Coronary artery (tissue), 2 donors: Measurements from ENCODE around the gene DOK6.

ENCODE experiments used
- DNase-seq: peaks from one replicate; pipeline ENCODE4 v3.0.0-alpha.2; 2017; ENCODE audit warnings: low spot score
- H3K27ac ChIP-seq, 2 donors: fragments of 200-600 bp; sonication (generic); one replicate each; pipeline ENCODE4 v1.5.1; 2016 to 2019
- H3K4me3 ChIP-seq: fragments of 200-600 bp; sonication (generic); 2 replicates; pipeline ENCODE4 v1.5.1; 2016; ENCODE audit warnings: mild to moderate bottlenecking, moderate library complexity
- TF ChIP-seq, protein P1 (sequence below): fragments of 200-600 bp; sonication (generic); IDR thresholded peaks from one replicate; pipeline ENCODE4 v1.5.1; 2019; ENCODE audit warnings: antibody characterized with exemption

The DOK6 gene

DNA sequence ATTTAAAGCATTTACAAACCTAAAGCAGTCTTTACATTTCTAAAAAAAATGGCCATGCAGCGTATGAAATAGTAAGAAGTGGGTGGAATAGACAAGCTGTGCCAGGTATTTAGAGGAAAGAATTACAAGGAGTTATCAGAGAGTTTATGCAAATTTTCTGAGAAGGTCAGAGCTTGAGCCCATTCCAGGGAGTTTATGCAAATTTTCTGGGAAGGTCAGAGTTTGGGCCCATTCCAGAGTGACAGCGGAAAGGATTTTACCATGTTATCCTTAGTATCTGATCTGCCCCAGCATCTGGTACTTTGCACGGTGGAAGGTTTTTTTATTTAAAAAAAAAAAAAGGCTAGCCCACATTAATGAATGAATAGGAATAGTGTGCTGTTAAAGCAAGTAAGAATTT lies 1.4 kb upstream of the DOK6 start:
- no peak overlapping the region for H3K27ac ChIP-seq
- TF ChIP-seq, protein P1, sequence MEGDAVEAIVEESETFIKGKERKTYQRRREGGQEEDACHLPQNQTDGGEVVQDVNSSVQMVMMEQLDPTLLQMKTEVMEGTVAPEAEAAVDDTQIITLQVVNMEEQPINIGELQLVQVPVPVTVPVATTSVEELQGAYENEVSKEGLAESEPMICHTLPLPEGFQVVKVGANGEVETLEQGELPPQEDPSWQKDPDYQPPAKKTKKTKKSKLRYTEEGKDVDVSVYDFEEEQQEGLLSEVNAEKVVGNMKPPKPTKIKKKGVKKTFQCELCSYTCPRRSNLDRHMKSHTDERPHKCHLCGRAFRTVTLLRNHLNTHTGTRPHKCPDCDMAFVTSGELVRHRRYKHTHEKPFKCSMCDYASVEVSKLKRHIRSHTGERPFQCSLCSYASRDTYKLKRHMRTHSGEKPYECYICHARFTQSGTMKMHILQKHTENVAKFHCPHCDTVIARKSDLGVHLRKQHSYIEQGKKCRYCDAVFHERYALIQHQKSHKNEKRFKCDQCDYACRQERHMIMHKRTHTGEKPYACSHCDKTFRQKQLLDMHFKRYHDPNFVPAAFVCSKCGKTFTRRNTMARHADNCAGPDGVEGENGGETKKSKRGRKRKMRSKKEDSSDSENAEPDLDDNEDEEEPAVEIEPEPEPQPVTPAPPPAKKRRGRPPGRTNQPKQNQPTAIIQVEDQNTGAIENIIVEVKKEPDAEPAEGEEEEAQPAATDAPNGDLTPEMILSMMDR = no peak
- H3K4me3 ChIP-seq = no peak overlapping the region
- DNase-seq = no peak

DNA sequence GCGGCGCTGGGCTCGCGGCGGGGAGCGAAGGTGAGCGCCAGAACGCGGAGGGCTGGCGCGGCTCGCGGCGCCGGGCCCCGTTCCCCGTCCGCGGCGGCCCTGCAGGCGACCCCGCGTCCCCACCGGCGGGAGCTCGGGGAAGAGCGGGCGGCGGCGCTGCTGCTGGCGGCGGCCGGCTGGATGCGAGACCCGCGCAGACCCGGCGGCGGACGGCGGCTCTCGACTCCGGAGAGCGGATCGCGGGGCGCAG lies 213 bp downstream of the DOK6 start:
- no peak for DNase-seq
- TF ChIP-seq, protein P1 = no peak
- peak overlapping the region; percentile 85 to 92 for H3K27ac ChIP-seq
- H3K4me3 ChIP-seq = peak overlapping the region; percentile 82

- TF ChIP-seq, protein P1 = no peak
- H3K27ac ChIP-seq = peak overlapping the region; percentile 85 to 92
- peak; percentile 75 for DNase-seq
- H3K4me3 ChIP-seq = peak overlapping the region; percentile 82
Observed at GRCh38 chr18:69401226-69401971, 711 bp downstream of the DOK6 start.

DNA sequence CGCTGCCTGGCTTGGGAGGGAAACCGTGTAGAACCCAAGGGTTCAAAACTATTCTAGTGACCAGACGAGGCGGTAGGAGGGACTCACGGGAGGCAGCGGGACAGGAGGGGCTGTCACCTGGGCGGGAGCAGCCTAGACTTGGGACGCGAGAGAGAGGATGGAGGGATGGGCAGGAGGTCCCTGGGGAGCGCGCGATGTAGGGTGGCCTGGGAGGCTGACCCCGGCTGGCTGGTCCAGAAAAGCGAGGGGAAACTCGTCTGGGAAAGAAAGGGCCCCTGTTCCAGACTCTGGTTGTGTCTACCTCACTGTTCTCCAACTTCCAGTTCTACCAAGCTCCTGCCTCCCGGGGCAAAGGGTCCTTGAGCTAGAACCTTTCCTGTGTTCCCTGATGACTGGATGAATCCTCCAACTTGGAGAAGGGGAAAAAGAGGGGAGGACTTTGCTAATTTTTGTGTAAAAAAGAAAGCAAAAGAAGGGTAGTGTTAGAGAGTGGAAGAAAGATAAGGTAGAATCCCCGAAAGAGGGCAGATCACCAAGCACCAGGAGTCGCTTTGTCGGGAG lies 1.4 kb downstream of the DOK6 start:
- TF ChIP-seq, protein P1 = no peak
- H3K27ac ChIP-seq = peak overlapping the region in 1 of 2 donors; percentile 92
- no peak for DNase-seq
- peak overlapping the region; percentile 82 for H3K4me3 ChIP-seq

DNA sequence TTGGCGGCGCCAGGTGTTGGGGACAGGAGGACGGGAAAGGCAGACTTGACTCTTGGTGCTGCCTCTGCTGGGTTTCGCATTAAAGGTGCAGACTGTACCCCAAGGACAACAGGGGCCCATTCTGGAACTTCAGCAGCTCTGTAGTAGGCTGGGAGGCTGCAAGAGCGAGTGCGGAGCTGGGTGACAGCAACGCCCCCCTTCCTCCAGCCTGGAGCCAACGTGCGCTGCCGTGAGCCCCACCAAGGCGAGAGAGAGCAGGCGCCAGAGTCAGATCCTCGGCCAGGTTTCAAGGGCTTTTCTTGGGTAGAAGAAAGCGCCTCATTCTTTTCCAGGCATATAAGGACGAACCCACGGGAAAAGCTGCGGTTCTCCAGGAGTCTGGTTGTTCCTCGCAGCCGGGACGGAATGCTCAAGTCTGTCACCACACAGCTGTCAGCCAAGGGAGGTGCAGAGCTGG lies 1.9 kb downstream of the DOK6 start:
- Histone ChIP-seq H3K4me3 (peak overlapping the region; percentile 82), H3K27ac (no peak overlapping the region)
- no peak for DNase-seq
- TF ChIP-seq, protein P1 = no peak

- Histone ChIP-seq H3K4me3 (no peak overlapping the region), H3K27ac (no peak overlapping the region)
- DNase-seq = no peak
- TF ChIP-seq, protein P1 = no peak
Observed at GRCh38 chr18:69408522-69408921, 7.8 kb downstream of the DOK6 start.

DNA sequence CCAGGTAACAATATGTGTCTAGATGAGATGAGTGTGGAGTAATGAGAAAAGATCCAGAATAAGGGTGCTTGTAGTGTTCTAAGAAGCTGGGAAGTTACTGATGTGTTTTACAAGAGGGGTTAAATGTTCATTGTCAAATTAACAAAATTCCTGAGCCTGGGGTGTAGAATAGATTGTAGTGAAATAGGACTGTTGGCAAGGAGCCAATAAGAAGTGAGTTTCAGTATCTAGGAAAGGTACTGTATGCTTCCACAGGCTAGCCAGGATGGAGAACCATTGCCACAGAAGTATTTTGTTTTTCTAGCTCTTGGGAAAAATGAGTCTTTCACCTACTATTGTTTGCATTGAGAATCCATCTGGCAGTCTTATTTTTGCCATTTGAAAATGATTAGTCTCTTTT lies 10.5 kb downstream of the DOK6 start:
- no peak for DNase-seq
- Histone ChIP-seq H3K27ac (no peak overlapping the region), H3K4me3 (no peak overlapping the region)
- TF ChIP-seq, protein P1 = no peak
